Ascending aorta (tissue), 2 donors: ENCODE measurements around the gene PROM2. TPM values are rescaled to one million over a fixed set of nuclear protein-coding genes. Genes with fewer than 3 reads are reported as not detected.

Source experiments
- DNase-seq, 2 donors: peaks; one replicate each; pipeline ENCODE4 v3.0.0-alpha.2; 2019; ENCODE audit warnings: low spot score in 2 of 2
- H3K27ac ChIP-seq, 2 donors: fragments of 200-600 bp; sonication (generic); one replicate each; pipeline ENCODE4 v1.5.1; 2016 to 2017; ENCODE audit warnings: mild to moderate bottlenecking in 1 of 2
- H3K27me3 ChIP-seq: fragments of 200-600 bp; sonication (generic); one replicate; pipeline ENCODE4 v1.5.1; 2017
- H3K36me3 ChIP-seq, 2 donors: fragments of 200-600 bp; sonication (generic); one replicate each; pipeline ENCODE4 v1.5.1; 2016
- H3K4me1 ChIP-seq, 2 donors: fragments of 200-600 bp; sonication (generic); one replicate each; pipeline ENCODE4 v1.5.1; 2016 to 2017; ENCODE audit warnings: mild to moderate bottlenecking in 1 of 2
- H3K4me3 ChIP-seq, 2 donors: fragments of 200-600 bp; sonication (generic); one replicate each; pipeline ENCODE4 v1.5.1; 2016 to 2017; ENCODE audit warnings: mild to moderate bottlenecking in 1 of 2
- H3K9me3 ChIP-seq, 2 donors: fragments of 200-600 bp; sonication (generic); one replicate each; pipeline ENCODE4 v1.5.1; 2016
- CTCF ChIP-seq, 3 experiments: fragments of 200-600 bp in 2 of 3; fragments of 450-650 bp in 1 of 3; sonication (generic) in 2 of 3; IDR thresholded peaks; one replicate each; pipeline ENCODE4 v1.5.1; 2016 to 2019; ENCODE audit warnings: antibody characterized with exemption in 3 of 3, mild to moderate bottlenecking in 1 of 3, moderate library complexity in 1 of 3
- intact Hi-C: fragments of 100-400 bp; cut with DNase I; formaldehyde crosslinking; loops from one replicate; pipeline ENCODE4 v1.15.1; 2023
- total RNA-seq: library from RNA; depleted of rRNA; stranded (reverse); fragments of >200 nt; gene quantifications from one replicate; pipeline ENCODE4 v1.1.0, GENCODE V29; 2016

PROM2 gene
- total RNA-seq, 1 donor from 2014 or later = not detected

GRCh38 chr2:95323347-95324155 lies 49.3 kb downstream of the PROM2 start:
- TF ChIP-seq CTCF (IDR thresholded peaks at IDR 0.05) = peak in 1 of 3 experiments; percentile 42
- H3K27ac ChIP-seq = no peak overlapping the region
- no peak overlapping the region for H3K4me3 ChIP-seq
- no peaks in the 10 kb centered on the region for H3K9me3 ChIP-seq
- no peak for DNase-seq
- intact Hi-C loops = no loop called here
- no peaks in the 10 kb centered on the region for H3K4me1 ChIP-seq
- H3K36me3 ChIP-seq = no peaks in the 10 kb centered on the region
- no peaks in the 10 kb centered on the region for H3K27me3 ChIP-seq

- Histone ChIP-seq H3K4me1 (no peaks in the 10 kb centered on the region), H3K4me3 (no peak overlapping the region), H3K27me3 (no peaks in the 10 kb centered on the region), H3K36me3 (no peaks in the 10 kb centered on the region), H3K9me3 (no peaks in the 10 kb centered on the region), H3K27ac (no peak overlapping the region)
- intact Hi-C loops = no loop called here
- TF ChIP-seq CTCF (IDR thresholded peaks at IDR 0.05) = no peak
- no peak for DNase-seq
These were observed 50.8 kb downstream of the PROM2 start for GRCh38 chr2:95325026-95325425.

- intact Hi-C loops = no loop called here
- H3K36me3 ChIP-seq = no peaks in the 10 kb centered on the region
- DNase-seq = no peak
- no peak overlapping the region for H3K4me3 ChIP-seq
- no peaks in the 10 kb centered on the region for H3K27me3 ChIP-seq
- TF ChIP-seq CTCF (IDR thresholded peaks at IDR 0.05) = no peak
- no peaks in the 10 kb centered on the region for H3K4me1 ChIP-seq
- no peak overlapping the region for H3K27ac ChIP-seq
- no peaks in the 10 kb centered on the region for H3K9me3 ChIP-seq
These were observed 51.6 kb downstream of the PROM2 start for GRCh38 chr2:95325590-95326432.

GRCh38 chr2:95326433-95327140 lies 52.3 kb downstream of the PROM2 start:
- TF ChIP-seq CTCF (IDR thresholded peaks at IDR 0.05) = no peak
- Histone ChIP-seq H3K36me3 (no peaks in the 10 kb centered on the region), H3K4me1 (no peaks in the 10 kb centered on the region), H3K27ac (no peak overlapping the region), H3K27me3 (no peaks in the 10 kb centered on the region), H3K4me3 (no peak overlapping the region), H3K9me3 (no peaks in the 10 kb centered on the region)
- intact Hi-C loops = no loop called here
- DNase-seq = no peak

- H3K27me3 ChIP-seq = no peaks in the 10 kb centered on the region
- no peak for TF ChIP-seq CTCF (IDR thresholded peaks at IDR 0.05)
- H3K27ac ChIP-seq = no peak overlapping the region
- H3K4me3 ChIP-seq = no peak overlapping the region
- H3K4me1 ChIP-seq = no peaks in the 10 kb centered on the region
- H3K36me3 ChIP-seq = no peaks in the 10 kb centered on the region
- intact Hi-C loops = no loop called here
- DNase-seq = no peak
- no peaks in the 10 kb centered on the region for H3K9me3 ChIP-seq
These were observed 53.6 kb downstream of the PROM2 start for GRCh38 chr2:95327861-95328260.
